ENCODE data around the gene TEKT1.
"Not testable (repeated sequence)": the region's sequence is repeated elsewhere in the genome, so short reads cannot be mapped to it uniquely, and the experiment has no call there.

TEKT1 gene

DNA sequence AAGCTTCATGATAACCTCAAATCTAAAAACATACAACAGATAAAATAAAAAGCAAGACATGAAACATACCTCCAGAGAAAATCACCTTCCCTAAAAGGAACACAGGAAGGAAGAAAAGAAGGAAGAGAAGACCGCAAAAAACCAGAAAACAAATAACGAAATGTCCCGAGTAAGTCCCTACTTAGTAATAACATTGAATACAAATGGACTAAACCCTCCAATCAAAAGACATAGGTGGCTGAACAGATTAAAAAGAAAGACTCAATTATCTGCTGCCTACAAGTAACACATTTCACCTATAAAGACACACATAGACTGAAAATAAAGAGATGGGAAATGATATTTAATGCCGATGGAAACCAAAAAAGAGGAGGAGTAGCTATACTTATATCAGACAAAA is 49.3 kb downstream of the TEKT1 start:
- Histone ChIP-seq H3K27me3 (ENCODE audit: insufficient read depth, low read length) (peaks cover 26% of the 10 kb centered on the region), H3K36me3 (ENCODE audit: insufficient read depth, low read depth, low read length) (no peaks in the 10 kb centered on the region), H3K9ac (ENCODE audit: low read depth, low read length) (no peak overlapping the region), H3K4me3 (ENCODE audit: low read length) (no peak overlapping the region), H3K4me1 (ENCODE audit: insufficient read depth, low read length) (no peaks in the 10 kb centered on the region), H3K27ac (ENCODE audit: low read length) (no peak overlapping the region), H3K9me3 (ENCODE audit: insufficient read depth, low read depth, low read length) (no peaks in the 10 kb centered on the region; the same call in 1 of the 2 replicates)

DNA sequence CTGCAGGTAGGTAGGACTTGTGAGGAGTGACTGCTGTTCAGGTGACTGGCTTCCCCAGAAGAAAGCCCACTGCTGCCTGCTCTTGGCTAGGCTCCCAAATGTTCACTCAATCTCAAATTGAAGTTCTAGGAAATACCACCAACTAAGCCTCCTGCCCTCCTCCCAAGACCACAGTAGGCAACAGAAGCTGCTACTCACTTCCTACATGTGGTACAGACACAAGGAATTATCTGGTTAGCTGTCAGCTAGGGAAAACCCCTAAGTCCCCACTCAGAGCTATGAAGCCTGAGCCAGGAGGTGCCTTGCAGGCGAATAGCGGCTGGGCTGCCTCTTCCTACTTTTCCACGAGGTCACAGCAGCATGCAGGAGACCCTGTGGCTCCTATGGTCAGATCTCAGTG is 50.6 kb downstream of the TEKT1 start:
- Histone ChIP-seq H3K9me3 (ENCODE audit: insufficient read depth, low read depth, low read length) (no peaks in the 10 kb centered on the region; the same call in 1 of the 2 replicates), H3K27me3 (ENCODE audit: insufficient read depth, low read length) (peaks cover 40% of the 10 kb centered on the region), H3K27ac (ENCODE audit: low read length) (no peak overlapping the region), H3K4me1 (ENCODE audit: insufficient read depth, low read length) (no peaks in the 10 kb centered on the region), H3K9ac (ENCODE audit: low read depth, low read length) (no peak overlapping the region), H3K36me3 (ENCODE audit: insufficient read depth, low read depth, low read length) (no peaks in the 10 kb centered on the region), H3K4me3 (ENCODE audit: low read length) (no peak overlapping the region)

DNA sequence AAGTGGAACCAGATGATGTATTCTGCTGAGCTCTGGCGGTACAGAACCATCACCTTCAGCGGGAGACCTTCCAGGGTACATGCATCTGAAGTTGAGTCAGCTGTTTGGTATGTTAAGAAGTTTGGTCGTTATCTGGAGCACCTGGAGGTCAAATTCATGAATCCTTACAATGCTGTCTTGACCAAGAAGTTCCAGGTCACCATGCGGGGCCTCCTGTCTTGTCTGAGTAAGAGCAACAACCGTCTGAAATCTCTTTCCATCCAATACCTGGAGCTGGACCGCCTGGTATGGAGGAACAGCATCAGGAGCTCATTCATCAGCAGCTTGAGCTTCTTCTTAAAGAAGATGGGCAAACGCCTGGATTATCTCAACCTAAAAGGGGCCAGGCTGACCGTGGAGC is 51.5 kb downstream of the TEKT1 start:
- H3K36me3 ChIP-seq (ENCODE audit: insufficient read depth, low read depth, low read length) = no peaks in the 10 kb centered on the region
- no peaks in the 10 kb centered on the region; the same call in 1 of the 2 replicates for H3K9me3 ChIP-seq (ENCODE audit: insufficient read depth, low read depth, low read length)
- no peaks in the 10 kb centered on the region for H3K4me1 ChIP-seq (ENCODE audit: insufficient read depth, low read length)
- H3K9ac ChIP-seq (ENCODE audit: low read depth, low read length) = no peak overlapping the region
- H3K27ac ChIP-seq (ENCODE audit: low read length) = no peak overlapping the region
- no peak overlapping the region for H3K4me3 ChIP-seq (ENCODE audit: low read length)
- H3K27me3 ChIP-seq (ENCODE audit: insufficient read depth, low read length) = peaks cover 49% of the 10 kb centered on the region

DNA sequence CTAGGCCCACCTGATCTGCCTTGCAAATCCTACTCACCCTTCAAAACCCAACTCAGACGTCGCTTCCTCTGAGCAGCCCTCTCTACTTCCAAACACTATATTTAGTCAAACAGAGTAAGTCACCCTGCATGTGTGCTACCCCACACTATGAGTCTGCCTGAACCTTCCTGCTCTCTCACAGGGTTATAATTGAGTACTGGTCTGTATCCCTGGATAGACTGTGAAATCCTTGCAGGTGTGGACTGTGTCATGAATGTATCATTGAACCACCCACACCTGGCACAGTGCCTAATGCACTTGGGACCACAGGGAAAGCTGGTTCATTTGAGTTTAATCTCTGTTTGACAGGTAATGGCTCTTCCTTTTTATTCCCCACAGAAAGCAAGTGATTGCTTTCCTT is 52.1 kb downstream of the TEKT1 start:
- peaks cover 55% of the 10 kb centered on the region for H3K27me3 ChIP-seq (ENCODE audit: insufficient read depth, low read length)
- no peak overlapping the region for H3K4me3 ChIP-seq (ENCODE audit: low read length)
- H3K9me3 ChIP-seq (ENCODE audit: insufficient read depth, low read depth, low read length) = no peaks in the 10 kb centered on the region
- no peaks in the 10 kb centered on the region for H3K36me3 ChIP-seq (ENCODE audit: insufficient read depth, low read depth, low read length)
- H3K9ac ChIP-seq (ENCODE audit: low read depth, low read length) = no peak overlapping the region
- no peaks in the 10 kb centered on the region for H3K4me1 ChIP-seq (ENCODE audit: insufficient read depth, low read length)
- H3K27ac ChIP-seq (ENCODE audit: low read length) = no peak overlapping the region

DNA sequence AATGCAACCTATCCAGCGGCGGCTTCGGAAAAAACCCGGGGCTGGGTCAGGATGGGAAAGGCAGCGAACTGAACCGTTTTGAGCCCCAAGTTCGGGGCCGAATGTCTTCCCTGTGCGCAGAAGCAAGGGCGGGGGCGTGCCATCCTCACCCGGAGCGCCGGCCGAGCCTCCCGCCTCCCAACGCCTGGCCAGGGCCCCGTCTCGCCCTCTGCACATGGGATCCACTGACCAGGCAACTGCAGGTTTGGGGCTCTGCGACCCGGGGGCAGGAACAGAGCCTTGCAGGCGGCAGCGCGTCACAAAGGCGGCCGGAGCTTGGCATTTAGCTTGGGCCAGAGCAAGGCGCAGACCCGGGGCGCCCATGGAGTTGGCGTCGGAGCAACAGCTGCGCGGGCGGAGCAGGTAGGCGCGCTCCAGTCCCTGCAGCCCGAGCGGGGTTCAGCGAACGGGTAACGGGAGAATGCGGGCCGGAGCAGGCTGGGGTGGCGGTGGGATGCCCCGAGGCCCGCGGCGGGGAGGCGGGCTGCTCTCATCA is 55.6 kb downstream of the TEKT1 start, which contains the start of gene FBXO39:
TSS of gene FBXO39 (plus strand) at position 345 of the 535 bp plus-strand sequence. CDS start 3,654 bp downstream, outside the sequence.
- Histone ChIP-seq H3K9me3 (ENCODE audit: insufficient read depth, low read depth, low read length) (no peaks in the 10 kb centered on the region), H3K4me1 (ENCODE audit: insufficient read depth, low read length) (no peaks in the 10 kb centered on the region), H3K27ac (ENCODE audit: low read length) (no peak within 1 kb of the TSS), H3K4me3 (ENCODE audit: low read length) (peak within 1 kb of the TSS; percentile 56; the same call in 1 of the 2 replicates), H3K36me3 (ENCODE audit: insufficient read depth, low read depth, low read length) (no peaks in the 10 kb centered on the region), H3K27me3 (ENCODE audit: insufficient read depth, low read length) (peaks cover 68% of the 10 kb centered on the region), H3K9ac (ENCODE audit: low read depth, low read length) (no peak within 1 kb of the TSS)

DNA sequence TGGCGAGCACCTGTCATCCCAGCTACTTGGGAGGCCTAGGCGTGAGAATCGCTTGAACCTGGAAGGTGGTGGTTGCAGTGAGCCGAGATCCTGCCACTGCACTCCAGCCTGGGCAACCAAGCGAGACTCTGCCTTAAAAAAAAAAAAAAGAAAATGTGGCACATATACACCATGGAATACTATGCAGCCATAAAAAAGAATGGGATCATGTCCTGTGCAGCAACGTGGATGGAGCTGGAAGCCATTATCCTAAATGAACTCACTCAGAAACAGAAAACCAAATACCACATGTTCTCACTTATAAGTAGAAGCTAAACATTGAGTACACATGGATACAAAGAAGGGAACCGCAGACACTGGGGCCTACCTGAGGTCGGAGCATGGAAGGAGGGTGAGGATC is 56.6 kb downstream of the TEKT1 start:
- H3K9me3 ChIP-seq (ENCODE audit: insufficient read depth, low read depth, low read length) = not testable (repeated sequence)

DNA sequence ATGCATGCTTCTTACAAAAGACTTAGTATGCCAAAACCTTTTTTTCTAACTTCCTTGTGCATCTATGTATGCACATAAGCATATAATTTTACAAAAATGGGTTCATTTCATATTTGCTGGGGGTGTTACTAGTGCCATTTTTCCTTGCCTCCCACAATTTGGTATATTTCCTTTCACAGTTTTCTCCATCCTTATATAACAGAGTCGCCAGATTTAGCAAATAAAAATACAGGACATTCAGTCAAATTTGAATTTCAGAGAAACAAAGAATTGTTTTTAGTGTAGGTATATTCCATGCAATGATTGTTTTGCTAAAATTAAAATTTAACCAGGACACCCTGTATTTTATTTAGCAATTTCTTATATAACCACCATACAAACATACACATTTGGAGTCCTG is 59.5 kb downstream of the TEKT1 start:
- no peak overlapping the region for H3K4me3 ChIP-seq (ENCODE audit: low read length)
- H3K36me3 ChIP-seq (ENCODE audit: insufficient read depth, low read depth, low read length) = no peaks in the 10 kb centered on the region
- H3K27me3 ChIP-seq (ENCODE audit: insufficient read depth, low read length) = peaks cover 44% of the 10 kb centered on the region
- H3K9me3 ChIP-seq (ENCODE audit: insufficient read depth, low read depth, low read length) = peaks cover 11% of the 10 kb centered on the region; the same call in 1 of the 2 replicates
- no peak overlapping the region for H3K27ac ChIP-seq (ENCODE audit: low read length)
- H3K9ac ChIP-seq (ENCODE audit: low read depth, low read length) = no peak overlapping the region
- no peaks in the 10 kb centered on the region for H3K4me1 ChIP-seq (ENCODE audit: insufficient read depth, low read length)

More for the DNA sequence above, 56.6 kb downstream of the TEKT1 start:
- peaks cover 72% of the 10 kb centered on the region for H3K27me3 ChIP-seq (ENCODE audit: insufficient read depth, low read length)
- not testable (repeated sequence) for H3K4me1 ChIP-seq (ENCODE audit: insufficient read depth, low read length); H3K36me3 ChIP-seq (ENCODE audit: insufficient read depth, low read depth, low read length); H3K27ac ChIP-seq (ENCODE audit: low read length); H3K9ac ChIP-seq (ENCODE audit: low read depth, low read length); H3K4me3 ChIP-seq (ENCODE audit: low read length)

DNA sequence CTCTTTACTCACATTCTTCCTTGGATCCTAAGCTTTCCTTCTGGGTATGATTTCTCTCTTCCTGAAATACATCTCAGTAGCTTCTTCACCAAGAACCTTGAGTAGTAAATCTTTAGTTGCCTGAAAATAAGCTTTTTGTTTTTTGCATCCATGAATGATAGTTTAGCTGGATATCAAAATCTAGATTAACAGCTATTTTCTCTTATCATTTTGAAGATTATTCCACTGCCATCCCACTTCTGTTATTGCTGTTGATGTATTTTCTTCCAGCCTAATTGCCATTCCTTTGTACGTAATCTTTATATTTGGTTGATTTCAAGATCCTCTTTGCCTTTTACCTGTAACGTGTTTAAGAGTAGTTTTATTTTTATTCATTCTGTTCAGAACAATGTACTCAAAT is 63.1 kb downstream of the TEKT1 start:
- Histone ChIP-seq H3K9ac (ENCODE audit: low read depth, low read length) (no peak overlapping the region), H3K4me3 (ENCODE audit: low read length) (no peak overlapping the region), H3K36me3 (ENCODE audit: insufficient read depth, low read depth, low read length) (no peaks in the 10 kb centered on the region), H3K27me3 (ENCODE audit: insufficient read depth, low read length) (peaks cover 15% of the 10 kb centered on the region; the same call in 1 of the 2 replicates), H3K9me3 (ENCODE audit: insufficient read depth, low read depth, low read length) (peaks cover 11% of the 10 kb centered on the region; the same call in 1 of the 2 replicates), H3K4me1 (ENCODE audit: insufficient read depth, low read length) (no peaks in the 10 kb centered on the region), H3K27ac (ENCODE audit: low read length) (no peak overlapping the region)

DNA sequence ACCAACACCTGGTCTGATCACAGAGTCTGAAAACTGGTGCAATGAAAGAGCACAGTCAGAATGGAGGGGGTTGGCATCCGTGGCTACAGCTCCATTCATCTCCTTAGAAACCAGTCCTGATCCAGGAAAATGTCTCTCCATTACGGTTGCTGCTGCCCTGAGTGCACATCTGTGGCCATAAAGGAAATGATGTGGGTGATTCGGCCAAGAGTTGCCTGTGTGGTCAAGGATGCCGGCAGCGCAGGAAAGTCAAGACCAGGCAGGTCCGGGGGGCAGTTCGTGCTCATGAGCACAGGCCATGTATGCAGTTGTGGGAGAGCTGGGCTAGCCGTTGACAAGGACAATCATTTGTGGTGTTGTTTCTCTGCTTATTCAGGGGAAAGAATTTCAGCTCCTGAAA is 69.8 kb downstream of the TEKT1 start:
- Histone ChIP-seq H3K36me3 (ENCODE audit: insufficient read depth, low read depth, low read length) (no peaks in the 10 kb centered on the region), H3K9me3 (ENCODE audit: insufficient read depth, low read depth, low read length) (no peaks in the 10 kb centered on the region), H3K9ac (ENCODE audit: low read depth, low read length) (no peak overlapping the region), H3K27ac (ENCODE audit: low read length) (no peak overlapping the region), H3K27me3 (ENCODE audit: insufficient read depth, low read length) (no peaks in the 10 kb centered on the region), H3K4me3 (ENCODE audit: low read length) (no peak overlapping the region), H3K4me1 (ENCODE audit: insufficient read depth, low read length) (no peaks in the 10 kb centered on the region)

DNA sequence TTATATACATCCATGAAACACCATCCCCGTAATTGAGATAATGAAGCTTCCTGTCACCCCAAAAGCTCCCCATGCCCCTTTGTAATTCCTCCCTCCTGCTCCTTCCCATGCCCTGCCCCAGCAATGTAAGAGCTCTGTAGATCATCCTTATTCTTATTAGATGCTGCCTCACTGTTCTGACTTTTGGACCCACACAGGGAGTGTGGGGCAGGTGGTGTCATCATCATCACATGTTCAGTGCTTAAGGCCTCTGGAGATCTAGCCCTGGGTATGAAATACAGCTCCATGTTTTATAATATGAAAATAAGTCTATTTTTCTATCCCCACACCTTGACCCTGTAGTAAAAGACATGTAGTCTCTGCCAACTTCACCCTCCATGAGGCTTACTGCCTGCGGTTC is 73.8 kb downstream of the TEKT1 start:
- no peak overlapping the region for H3K27ac ChIP-seq (ENCODE audit: low read length)
- no peak overlapping the region for H3K4me3 ChIP-seq (ENCODE audit: low read length)
- no peak overlapping the region for H3K9ac ChIP-seq (ENCODE audit: low read depth, low read length)
- H3K4me1 ChIP-seq (ENCODE audit: insufficient read depth, low read length) = peaks cover under 1% of the 10 kb centered on the region; the same call in 1 of the 2 replicates
- no peaks in the 10 kb centered on the region for H3K27me3 ChIP-seq (ENCODE audit: insufficient read depth, low read length)
- H3K9me3 ChIP-seq (ENCODE audit: insufficient read depth, low read depth, low read length) = no peaks in the 10 kb centered on the region
- no peaks in the 10 kb centered on the region for H3K36me3 ChIP-seq (ENCODE audit: insufficient read depth, low read depth, low read length)

DNA sequence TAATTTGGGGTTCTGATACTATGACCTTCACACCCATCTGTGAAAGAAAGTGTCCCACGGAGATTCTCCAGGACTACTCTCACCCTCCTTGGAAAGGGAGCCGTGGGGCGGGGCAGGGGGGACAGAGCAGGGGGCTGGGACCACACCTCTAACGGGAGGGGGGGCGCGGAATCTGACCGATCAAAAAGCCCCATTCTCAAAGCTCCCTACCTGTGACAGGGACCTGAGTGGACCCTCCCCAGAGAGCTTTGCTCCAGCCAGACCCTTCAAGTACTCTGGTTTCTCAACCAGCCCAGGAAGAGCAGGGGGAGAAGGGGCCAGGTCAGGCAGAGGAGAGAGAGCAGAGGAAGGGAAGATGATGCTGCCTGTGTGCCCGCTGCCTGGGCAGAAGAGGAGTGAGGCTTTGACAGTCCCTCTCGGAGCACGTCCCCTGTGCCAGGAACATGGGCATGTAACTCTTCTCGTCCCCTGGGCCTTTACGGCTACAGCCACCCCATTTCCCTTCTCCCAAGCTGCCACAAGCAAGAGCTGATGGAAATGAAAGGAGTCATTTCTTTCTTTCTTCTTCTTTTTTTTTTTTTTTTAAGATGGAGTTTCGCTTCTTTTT is 75.0 kb downstream of the TEKT1 start:
- H3K9ac ChIP-seq (ENCODE audit: low read depth, low read length) = no peak overlapping the region
- no peak overlapping the region for H3K27ac ChIP-seq (ENCODE audit: low read length)
- peaks cover 8% of the 10 kb centered on the region; the same call in 1 of the 2 replicates for H3K4me1 ChIP-seq (ENCODE audit: insufficient read depth, low read length)
- H3K9me3 ChIP-seq (ENCODE audit: insufficient read depth, low read depth, low read length) = no peaks in the 10 kb centered on the region
- H3K27me3 ChIP-seq (ENCODE audit: insufficient read depth, low read length) = no peaks in the 10 kb centered on the region
- no peaks in the 10 kb centered on the region for H3K36me3 ChIP-seq (ENCODE audit: insufficient read depth, low read depth, low read length)
- H3K4me3 ChIP-seq (ENCODE audit: low read length) = no peak overlapping the region

DNA sequence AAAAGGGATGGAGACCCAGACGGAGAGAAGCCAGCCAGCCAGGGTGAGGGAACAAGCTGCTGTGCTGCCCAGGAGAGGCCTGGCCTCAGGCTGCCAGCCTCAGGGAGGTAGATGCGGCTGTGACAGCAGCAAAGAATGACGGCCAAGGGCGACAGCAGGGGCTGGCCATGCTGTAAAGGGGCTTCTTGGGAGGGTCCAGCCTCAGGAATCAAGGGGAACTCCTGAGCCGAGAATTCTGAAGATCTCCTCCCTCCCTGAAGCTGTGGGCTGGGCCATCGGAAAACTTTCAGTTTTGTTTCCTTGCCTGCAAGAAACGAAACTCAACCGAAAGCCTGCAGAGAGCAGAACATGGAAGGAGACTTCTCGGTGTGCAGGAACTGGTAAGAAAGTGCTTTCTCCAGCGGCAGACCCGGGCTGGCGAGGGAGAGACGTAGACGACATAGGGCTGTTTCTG is 75.8 kb downstream of the TEKT1 start, which contains the start of gene XAF1:
TSS of gene XAF1 (plus strand) at position 316 of the 454 bp plus-strand sequence. CDS start at position 349, 33 bp downstream.
- no peaks in the 10 kb centered on the region for H3K27me3 ChIP-seq (ENCODE audit: insufficient read depth, low read length)
- no peak within 1 kb of the TSS for H3K9ac ChIP-seq (ENCODE audit: low read depth, low read length)
- no peaks in the 10 kb centered on the region for H3K36me3 ChIP-seq (ENCODE audit: insufficient read depth, low read depth, low read length)
- peaks cover 8% of the 10 kb centered on the region; the same call in 1 of the 2 replicates for H3K4me1 ChIP-seq (ENCODE audit: insufficient read depth, low read length)
- H3K4me3 ChIP-seq (ENCODE audit: low read length) = no peak within 1 kb of the TSS
- H3K9me3 ChIP-seq (ENCODE audit: insufficient read depth, low read depth, low read length) = no peaks in the 10 kb centered on the region
- H3K27ac ChIP-seq (ENCODE audit: low read length) = no peak within 1 kb of the TSS

Data from iPS-20b (cell line).